H1 (cell line): Measurements from ENCODE around the gene PINLYP. TPM values are rescaled to one million over a fixed set of nuclear protein-coding genes. Genes with fewer than 3 reads are reported as not detected.

Source experiments
- CTCF ChIA-PET: fragments of 300-600 bp; sonication (Branson Sonifier 250); formaldehyde crosslinking; loops from one replicate; lab custom pipeline; 2021; ENCODE audit not compliant: partially characterized antibody; lab: Charles Lee
- POLR2A ChIA-PET: fragments of 300-600 bp; sonication (Branson Sonifier 250); formaldehyde crosslinking; loops from one replicate; lab custom pipeline; 2021; ENCODE audit warnings: inconsistent platforms; ENCODE audit not compliant: partially characterized antibody; lab: Charles Lee
- DNase-seq, 2 experiments: peaks; one replicate each; pipeline versions ENCODE4 v3.0.0 to v3.0.0-alpha.2; 2010 to 2022; ENCODE audit warnings: low spot score in 2 of 2, low read depth in 1 of 2, mixed read lengths in 1 of 2
- FAIRE-seq: peaks from 2 replicates; lab custom pipeline; 2011; peaks lifted over from hg19 to GRCh38; lab: Jason Lieb, UNC
- H2AFZ ChIP-seq: 2 replicates; pipeline ENCODE4 v1.8.1; 2012; ENCODE audit warnings: low read length, inconsistent platforms
- H2AK5ac ChIP-seq: 2 replicates; pipeline ENCODE4 v1.6.1; 2013; ENCODE audit warnings: low read depth, low read length
- H2BK120ac ChIP-seq: replicated peaks from 2 replicates; pipeline ENCODE3; 2013; ENCODE audit warnings: low read depth, low read length, inconsistent platforms
- H2BK12ac ChIP-seq: 2 replicates; pipeline ENCODE4 v1.6.1; 2013; ENCODE audit warnings: low read depth, low read length
- H2BK15ac ChIP-seq: 2 replicates; pipeline ENCODE4 v1.6.1; 2013; ENCODE audit warnings: low read length
- H2BK20ac ChIP-seq: 2 replicates; pipeline ENCODE4 v1.6.1; 2013; ENCODE audit warnings: low read length
- H2BK5ac ChIP-seq: 2 replicates; pipeline ENCODE4 v1.6.1; 2013; ENCODE audit warnings: low read depth, low read length
- H3K14ac ChIP-seq: 2 replicates; pipeline ENCODE4 v1.6.1; 2013; ENCODE audit warnings: inconsistent platforms; ENCODE audit not compliant: insufficient read length
- H3K18ac ChIP-seq: 2 replicates; pipeline ENCODE4 v1.6.1; 2013; ENCODE audit warnings: low read length; ENCODE audit errors: extremely low read depth
- H3K23ac ChIP-seq: 2 replicates; pipeline ENCODE4 v1.6.1; 2013; ENCODE audit warnings: inconsistent platforms; ENCODE audit not compliant: insufficient read length
- H3K23me2 ChIP-seq: 2 replicates; pipeline ENCODE4 v1.6.1; 2013; ENCODE audit warnings: low read depth, low read length
- H3K27ac ChIP-seq: 2 replicates; pipeline ENCODE4 v1.6.1; 2011; ENCODE audit warnings: low read depth, low read length, inconsistent platforms
- H3K27me3 ChIP-seq, 4 experiments: replicated peaks in 1 of 4; 1 replicate in 1 of 4; 2 replicates in 3 of 4; pipeline versions ENCODE4 v1.6.1 to v1.8.1; 2011 to 2013; ENCODE audit warnings: low read length in 3 of 4, mild to moderate bottlenecking in 3 of 4, inconsistent platforms in 2 of 4, mixed read lengths in 2 of 4, moderate library complexity in 1 of 4; ENCODE audit not compliant: control insufficient read depth in 3 of 4, insufficient read depth in 3 of 4; ENCODE audit errors: extremely low read depth in 1 of 4
- H3K36me3 ChIP-seq, 4 experiments: 2 replicates each; pipeline versions ENCODE4 v1.6.1 to v1.8.1; 2011 to 2013; ENCODE audit warnings: mild to moderate bottlenecking in 4 of 4, low read length in 3 of 4, moderate library complexity in 2 of 4, control low read depth in 1 of 4, inconsistent platforms in 1 of 4; ENCODE audit not compliant: insufficient read depth in 4 of 4, control insufficient read depth in 2 of 4
- H3K4ac ChIP-seq: replicated peaks from 2 replicates; pipeline ENCODE3; 2013; ENCODE audit warnings: low read length, low read depth, mixed read lengths, inconsistent platforms; ENCODE audit not compliant: insufficient read length
- H3K4me1 ChIP-seq, 4 experiments: replicated peaks in 1 of 4; 1 replicate in 1 of 4; 2 replicates in 3 of 4; pipeline versions ENCODE4 v1.6.1 to v1.8.1; 2011 to 2013; ENCODE audit warnings: low read length in 3 of 4, inconsistent platforms in 2 of 4, mixed read lengths in 1 of 4; ENCODE audit not compliant: insufficient read depth in 4 of 4, control insufficient read depth in 3 of 4
- H3K4me2 ChIP-seq, 2 experiments: 2 replicates each; pipeline versions ENCODE4 v1.6.1 to v1.8.1; 2011 to 2013; ENCODE audit warnings: low read depth in 2 of 2, low read length in 2 of 2, control low read depth in 1 of 2, inconsistent platforms in 1 of 2, mild to moderate bottlenecking in 1 of 2; ENCODE audit not compliant: insufficient read depth in 1 of 2
- H3K4me3 ChIP-seq, 4 experiments: fragments of 200-600, 300-600 bp in 1 of 4; sonication (generic), shearing (Covaris generic), sonication (Bioruptor Twin) in 1 of 4; 2 replicates each; pipeline versions ENCODE4 v1.5.1 to v1.8.1; 2011 to 2016; ENCODE audit warnings: low read length in 4 of 4, low read depth in 3 of 4, control low read depth in 2 of 4, inconsistent platforms in 2 of 4, mild to moderate bottlenecking in 2 of 4, mixed read lengths in 1 of 4, moderate library complexity in 1 of 4; ENCODE audit not compliant: insufficient read depth in 2 of 4; ENCODE audit errors: extremely low read depth in 1 of 4
- H3K56ac ChIP-seq: replicated peaks from 2 replicates; pipeline ENCODE3; 2013; ENCODE audit warnings: low read depth, mild to moderate bottlenecking, mixed read lengths, low read length, inconsistent platforms; ENCODE audit not compliant: insufficient read length
- H3K79me1 ChIP-seq: 2 replicates; pipeline ENCODE4 v1.6.1; 2013; ENCODE audit warnings: low read depth, low read length, control low read depth
- H3K79me2 ChIP-seq, 2 experiments: 2 replicates each; pipeline versions ENCODE4 v1.6.1 to v1.8.1; 2012 to 2013; ENCODE audit warnings: low read length in 2 of 2, mild to moderate bottlenecking in 2 of 2, inconsistent platforms in 1 of 2; ENCODE audit not compliant: insufficient read depth in 2 of 2, control insufficient read depth in 1 of 2
- H3K9ac ChIP-seq, 4 experiments: replicated peaks in 1 of 4; 1 replicate in 1 of 4; 2 replicates in 3 of 4; pipeline versions ENCODE4 v1.6.1 to v1.8.1; 2011 to 2013; ENCODE audit warnings: low read depth in 3 of 4, low read length in 3 of 4, control low read depth in 2 of 4, mild to moderate bottlenecking in 2 of 4, moderate library complexity in 2 of 4, inconsistent platforms in 1 of 4; ENCODE audit errors: extremely low read depth in 1 of 4
- H3K9me3 ChIP-seq, 2 experiments: 2 replicates each; pipeline versions ENCODE4 v1.6.1 to v1.8.1; 2012 to 2013; ENCODE audit warnings: mild to moderate bottlenecking in 2 of 2, moderate library complexity in 2 of 2, control low read depth in 1 of 2, inconsistent platforms in 1 of 2, low read depth in 1 of 2, low read length in 1 of 2, mixed read lengths in 1 of 2; ENCODE audit not compliant: insufficient read depth in 2 of 2
- H4K20me1 ChIP-seq, 2 experiments: replicated peaks in 1 of 2; 2 replicates each; pipeline versions ENCODE3 to v1.8.1; 2011 to 2013; ENCODE audit warnings: inconsistent platforms in 2 of 2, low read length in 2 of 2, mild to moderate bottlenecking in 1 of 2; ENCODE audit not compliant: insufficient read depth in 2 of 2, control insufficient read depth in 1 of 2
- H4K5ac ChIP-seq: 2 replicates; pipeline ENCODE4 v1.6.1; 2013; ENCODE audit warnings: low read length, low read depth, mixed read lengths, inconsistent platforms; ENCODE audit not compliant: insufficient read length
- H4K8ac ChIP-seq: 2 replicates; pipeline ENCODE4 v1.8.0; 2013; ENCODE audit warnings: mild to moderate bottlenecking, moderate library complexity, low read length, inconsistent platforms; ENCODE audit not compliant: insufficient read depth; ENCODE audit errors: extremely low read depth
- H4K91ac ChIP-seq: replicated peaks from 2 replicates; pipeline ENCODE3; 2013; ENCODE audit warnings: low read length, mixed read lengths, inconsistent platforms; ENCODE audit not compliant: insufficient read length
- ASH2L ChIP-seq: fragments of 200-600, 300-600 bp; sonication (generic); IDR thresholded peaks from one replicate; pipeline ENCODE4 v1.7.1; 2017; ENCODE audit warnings: low read length
- CHD2 ChIP-seq: IDR thresholded peaks from 2 replicates; pipeline ENCODE4 v1.6.1; 2012; ENCODE audit warnings: low read length, improper control_type of control experiment
- CREB1 ChIP-seq: IDR thresholded peaks from 2 replicates; pipeline ENCODE4 v1.6.1; 2012; ENCODE audit warnings: inconsistent platforms
- TAF1 ChIP-seq: IDR thresholded peaks from 2 replicates; pipeline ENCODE4 v1.6.1; 2011; ENCODE audit warnings: mild to moderate bottlenecking, low read depth, low read length
- TCF12 ChIP-seq: IDR thresholded peaks from 2 replicates; pipeline ENCODE4 v1.6.1; 2011; ENCODE audit warnings: low read depth, mild to moderate bottlenecking, low read length
- WGBS, 2 experiments: shearing (Covaris generic) in 1 of 2; methylation state at CpG; one replicate each; pipeline versions ENCODE4 v1.1.6 to v1.1.7; 2013 to 2015; ENCODE audit warnings: low lambda C conversion rate in 2 of 2, mixed read lengths in 2 of 2, inconsistent platforms in 1 of 2, low coverage in 1 of 2, missing lambda C conversion rate in 1 of 2; ENCODE audit not compliant: insufficient replicate concordance in 2 of 2, insufficient coverage in 1 of 2, insufficient read length in 1 of 2; ENCODE audit errors: extremely low coverage in 1 of 2, missing lambda C conversion rate in 1 of 2; 5-methylcytosine and 5-hydroxymethylcytosine counted together
- polyA plus RNA-seq, 7 experiments: library from polyadenylated mRNA; depleted of rRNA in 3 of 7; stranded (reverse) in 5 of 7; unstranded in 2 of 7; fragments of >200 nt in 5 of 7; fragments of 200-250 nt in 2 of 7; gene quantifications; 1 replicate in 5 of 7; 2 replicates in 1 of 7; 4 replicates in 1 of 7; pipeline versions ENCODE4 v1.2.1 to v1.2.3, GENCODE V29; 2011 to 2013; ENCODE audit warnings: missing spikeins in 2 of 7, mixed read lengths in 2 of 7
- total RNA-seq: library from RNA; stranded (reverse); fragmentation: NEBNext Ultra II Directional; extraction: Animal tissue kit (Norgen Biotek cat#: 25700); gene quantifications from 2 replicates; pipeline ENCODE4 v1.2.1, GENCODE V29; 2021
- TF ChIP-seq, protein P1 (sequence below): IDR thresholded peaks from 2 replicates; pipeline ENCODE4 v1.6.1; 2011; ENCODE audit warnings: low read depth, mild to moderate bottlenecking, low read length; ENCODE audit not compliant: insufficient read depth

The PINLYP gene
- total and polyA plus RNA-seq, 2 of the 8 experiments (the other 6 are each of a cell fraction or from before 2014, with no cell fraction given): 7.5 to 31.3 TPM

DNA sequence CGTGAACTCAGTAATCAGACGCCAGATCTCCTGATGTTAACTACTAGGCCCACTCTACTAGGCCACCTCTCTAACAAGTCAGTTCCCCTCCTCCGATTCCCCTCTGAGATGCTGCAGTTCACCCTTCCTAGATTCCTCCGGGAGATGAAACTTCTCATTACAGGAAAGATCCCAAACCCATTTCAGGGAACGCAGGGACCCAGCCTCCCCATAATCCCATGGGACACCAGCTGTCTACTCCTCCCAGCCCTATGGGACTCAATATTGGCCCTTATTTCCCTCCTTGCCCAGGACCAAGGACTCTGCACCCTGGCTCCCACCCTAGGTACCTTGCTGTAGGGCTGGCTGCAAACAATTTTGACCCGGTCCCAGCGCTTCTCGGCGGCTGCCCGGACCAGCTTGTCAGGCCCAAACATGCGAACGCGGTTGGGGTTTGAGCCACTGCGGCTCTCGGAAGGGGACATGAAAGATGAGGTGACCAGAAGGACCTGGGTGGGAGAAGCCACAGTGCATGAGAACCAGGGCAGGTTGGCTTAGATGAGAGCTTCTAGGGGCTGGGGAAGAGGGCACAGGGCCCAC lies 21.2 kb upstream of the PINLYP start:
- ChIA-PET POLR2A (interaction anchor here (1.3 to 2.0 kb wide), 4 partner anchors 15 to 49 kb away, joined by 3 to 9 read pairs (median 4); partner anchors contain the start of genes PINLYP and XRCC1), CTCF (interaction anchor here (0.7 to 10.7 kb wide), 19 partner anchors 11 to 107 kb away, joined by 3 to 122 read pairs (median 5); partner anchors contain the start of genes IRGQ, XRCC1, ZNF575 and ZNF576)
- Histone ChIP-seq H4K91ac (no peak overlapping the region), H2BK120ac (no peak overlapping the region), H2AK5ac (no peak overlapping the region), H2BK12ac (no peak overlapping the region), H3K27ac (no peak overlapping the region), H3K56ac (no peak overlapping the region), H3K79me1 (0 out of 2 replicates have a peak, but pooled peaks cover 3% of the 10 kb centered on the region), H2BK5ac (no peak overlapping the region), H3K36me3 (peaks cover 5 to 28% (median 17%) of the 10 kb centered on the region in 4 experiments; a peak in 6 of 8 replicates), H3K18ac (no peak overlapping the region), H3K4me1 (0 out of 7 replicates have a peak, but pooled peaks cover 0 to 2% (median 0%) of the 10 kb centered on the region in 4 experiments), H3K27me3 (no peaks in the 10 kb centered on the region), H2AFZ (no peak overlapping the region), H3K4ac (no peak overlapping the region), H3K9me3 (no peaks in the 10 kb centered on the region), H3K14ac (no peak overlapping the region), H3K9ac (no peak overlapping the region), H4K20me1 (peaks cover 0 to 4% of the 10 kb centered on the region in 2 experiments), H3K79me2 (no peaks in the 10 kb centered on the region), H4K8ac (no peak overlapping the region), H3K23me2 (no peaks in the 10 kb centered on the region), H4K5ac (no peak overlapping the region), H2BK15ac (no peak overlapping the region), H3K23ac (no peak overlapping the region), H3K4me2 (no peak overlapping the region), H2BK20ac (no peak overlapping the region), H3K4me3 (no peak overlapping the region)
- 94% methylated on average over 15 of the region's 15 CpGs; no CpG with 5 or more reads in 1 of the 2 experiments for WGBS, 2 experiments
- FAIRE-seq (no peak), DNase-seq (no peak)
- TF ChIP-seq CREB1 (no peak), TAF1 (no peak), ASH2L (no peak), TCF12 (no peak), CHD2 (no peak)
- TF ChIP-seq, protein P1, sequence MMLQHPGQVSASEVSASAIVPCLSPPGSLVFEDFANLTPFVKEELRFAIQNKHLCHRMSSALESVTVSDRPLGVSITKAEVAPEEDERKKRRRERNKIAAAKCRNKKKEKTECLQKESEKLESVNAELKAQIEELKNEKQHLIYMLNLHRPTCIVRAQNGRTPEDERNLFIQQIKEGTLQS: no peak
